Muscle layer of colon (tissue), 2 donors: ENCODE data around the gene SPTBN5.

Experiments used
- H3K27ac ChIP-seq: one replicate; pipeline ENCODE4 v1.7.0; 2013; ENCODE audit warnings: low read depth, mild to moderate bottlenecking, low read length, moderate library complexity
- H3K27me3 ChIP-seq, 2 donors: one replicate each; pipeline ENCODE4 v1.7.0; 2013; ENCODE audit warnings: low read length in 2 of 2, mild to moderate bottlenecking in 2 of 2; ENCODE audit not compliant: insufficient read depth in 2 of 2, control insufficient read depth in 1 of 2
- H3K36me3 ChIP-seq: one replicate; pipeline ENCODE4 v1.7.0; 2013; ENCODE audit warnings: mild to moderate bottlenecking, low read length; ENCODE audit not compliant: insufficient read depth
- H3K4me1 ChIP-seq: one replicate; pipeline ENCODE4 v1.7.0; 2013; ENCODE audit warnings: mild to moderate bottlenecking, low read length; ENCODE audit not compliant: insufficient read depth
- H3K4me3 ChIP-seq, 2 donors: one replicate each; pipeline ENCODE4 v1.7.0; 2013; ENCODE audit warnings: low read length in 2 of 2, low read depth in 1 of 2, mild to moderate bottlenecking in 1 of 2, moderate library complexity in 1 of 2
- H3K9ac ChIP-seq: one replicate; pipeline ENCODE4 v1.7.0; 2013; ENCODE audit warnings: low read length
- H3K9me3 ChIP-seq: one replicate; pipeline ENCODE4 v1.7.0; 2013; ENCODE audit warnings: mild to moderate bottlenecking, low read length
- donor health status: abdominal sarcoma.
- donor health status: Adenocarcinoma of cecum.

Gene SPTBN5

DNA sequence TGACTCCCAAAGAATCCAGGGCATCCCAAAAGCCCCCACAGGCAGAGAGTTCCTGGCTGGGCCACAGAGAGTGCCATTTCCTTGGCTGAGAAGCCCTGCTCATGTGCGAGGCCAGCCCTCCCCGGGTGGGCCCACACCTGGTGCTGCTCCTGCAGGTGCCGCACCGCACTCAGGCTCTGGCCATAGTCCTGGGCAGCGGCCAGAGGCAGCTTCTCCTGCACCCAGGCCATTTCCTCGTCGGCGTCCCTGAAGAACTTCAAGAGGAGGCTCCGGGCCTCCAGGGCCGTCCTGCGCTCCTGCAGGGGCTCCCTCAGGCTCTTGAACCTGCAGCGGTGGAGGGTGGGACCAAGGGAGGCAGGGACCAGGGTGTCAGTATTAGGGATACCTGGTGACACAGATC lies 37.1 kb downstream of the SPTBN5 start:
- H3K27ac ChIP-seq = no peak overlapping the region

GRCh38 chr15:41856262-41856661 lies 37.6 kb downstream of the SPTBN5 start:
- Histone ChIP-seq H3K9me3 (no peaks in the 10 kb centered on the region), H3K4me1 (no peaks in the 10 kb centered on the region), H3K27ac (no peak overlapping the region), H3K9ac (no peak overlapping the region), H3K36me3 (no peaks in the 10 kb centered on the region), H3K27me3 (peaks cover 0 to 41% of the 10 kb centered on the region in 2 donors), H3K4me3 (no peak overlapping the region)

More for the DNA sequence above, 37.1 kb downstream of the SPTBN5 start:
- H3K36me3 ChIP-seq = no peaks in the 10 kb centered on the region
- H3K27me3 ChIP-seq = peaks cover 0 to 38% of the 10 kb centered on the region in 2 donors
- H3K9ac ChIP-seq = no peak overlapping the region
- no peaks in the 10 kb centered on the region for H3K4me1 ChIP-seq
- H3K9me3 ChIP-seq = no peaks in the 10 kb centered on the region
- no peak overlapping the region for H3K4me3 ChIP-seq

DNA sequence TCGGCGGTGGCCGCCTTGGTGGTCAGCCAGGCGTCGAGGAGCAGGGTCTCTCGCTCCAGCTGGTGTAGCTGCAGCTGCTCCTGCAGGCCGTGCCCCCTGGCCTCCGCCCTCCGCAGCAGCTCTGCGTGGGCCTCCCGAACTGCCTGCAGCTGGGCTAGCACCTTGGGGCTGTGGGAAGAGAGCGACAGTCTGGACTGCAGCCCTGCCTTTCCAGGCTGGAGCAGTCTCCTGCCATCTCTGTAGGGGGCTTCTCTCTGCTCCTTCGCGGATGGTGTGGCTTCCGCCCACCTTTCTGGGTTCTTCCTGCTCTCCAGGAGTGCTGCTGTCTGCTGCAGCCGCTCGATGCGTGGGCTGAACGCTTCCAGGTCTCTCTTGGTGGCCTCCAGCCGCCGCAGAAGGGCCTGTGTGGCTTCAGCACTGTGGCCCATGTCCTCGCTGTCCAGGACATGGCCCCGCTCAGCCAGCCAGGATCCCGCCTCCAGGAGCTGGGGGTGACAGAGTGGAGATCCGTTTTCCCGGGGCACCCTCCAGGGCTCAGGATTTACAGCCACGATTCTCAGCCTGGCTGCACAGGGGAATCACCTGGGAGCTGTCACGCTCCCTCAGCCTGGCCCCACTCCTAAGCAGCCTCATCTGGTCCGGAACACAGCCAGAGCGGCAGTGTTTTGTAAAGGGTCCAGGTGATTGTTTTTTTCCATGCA lies 38.4 kb downstream of the SPTBN5 start:
- Histone ChIP-seq H3K36me3 (no peaks in the 10 kb centered on the region), H3K9me3 (no peaks in the 10 kb centered on the region), H3K27ac (no peak overlapping the region), H3K4me1 (no peaks in the 10 kb centered on the region), H3K9ac (no peak overlapping the region), H3K27me3 (peaks cover 0 to 41% of the 10 kb centered on the region in 2 donors), H3K4me3 (no peak overlapping the region)

DNA sequence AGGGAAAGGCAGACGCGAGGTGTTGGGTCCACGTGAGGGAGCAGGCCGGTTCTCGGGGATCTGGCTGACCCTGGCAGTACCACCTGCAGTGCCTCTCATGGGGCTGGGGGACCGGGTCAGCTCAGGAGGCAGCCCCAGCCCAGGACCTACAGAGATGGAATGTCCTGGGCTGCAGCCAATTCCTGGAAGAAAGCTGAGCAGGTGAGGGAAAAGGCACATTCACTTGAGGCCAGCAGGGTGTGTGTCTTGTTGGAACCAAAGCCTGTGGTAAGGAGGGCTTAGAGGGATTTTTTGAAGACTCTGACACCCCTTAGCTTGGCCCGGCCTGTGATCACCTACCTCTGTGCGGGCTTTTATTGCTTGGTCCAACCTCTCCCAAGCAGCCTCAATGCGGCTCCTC lies 39.4 kb downstream of the SPTBN5 start:
- H3K36me3 ChIP-seq = no peaks in the 10 kb centered on the region
- no peaks in the 10 kb centered on the region for H3K4me1 ChIP-seq
- no peaks in the 10 kb centered on the region for H3K9me3 ChIP-seq
- H3K4me3 ChIP-seq = no peak overlapping the region
- H3K27me3 ChIP-seq = peaks cover 0 to 41% of the 10 kb centered on the region in 2 donors
- no peak overlapping the region for H3K27ac ChIP-seq
- H3K9ac ChIP-seq = no peak overlapping the region

- Histone ChIP-seq H3K27ac (no peak overlapping the region), H3K4me1 (no peaks in the 10 kb centered on the region), H3K9me3 (no peaks in the 10 kb centered on the region), H3K36me3 (no peaks in the 10 kb centered on the region), H3K27me3 (peaks cover 0 to 41% of the 10 kb centered on the region in 2 donors), H3K9ac (no peak overlapping the region), H3K4me3 (no peak overlapping the region)
Observed at GRCh38 chr15:41853831-41854230, 40.0 kb downstream of the SPTBN5 start.

DNA sequence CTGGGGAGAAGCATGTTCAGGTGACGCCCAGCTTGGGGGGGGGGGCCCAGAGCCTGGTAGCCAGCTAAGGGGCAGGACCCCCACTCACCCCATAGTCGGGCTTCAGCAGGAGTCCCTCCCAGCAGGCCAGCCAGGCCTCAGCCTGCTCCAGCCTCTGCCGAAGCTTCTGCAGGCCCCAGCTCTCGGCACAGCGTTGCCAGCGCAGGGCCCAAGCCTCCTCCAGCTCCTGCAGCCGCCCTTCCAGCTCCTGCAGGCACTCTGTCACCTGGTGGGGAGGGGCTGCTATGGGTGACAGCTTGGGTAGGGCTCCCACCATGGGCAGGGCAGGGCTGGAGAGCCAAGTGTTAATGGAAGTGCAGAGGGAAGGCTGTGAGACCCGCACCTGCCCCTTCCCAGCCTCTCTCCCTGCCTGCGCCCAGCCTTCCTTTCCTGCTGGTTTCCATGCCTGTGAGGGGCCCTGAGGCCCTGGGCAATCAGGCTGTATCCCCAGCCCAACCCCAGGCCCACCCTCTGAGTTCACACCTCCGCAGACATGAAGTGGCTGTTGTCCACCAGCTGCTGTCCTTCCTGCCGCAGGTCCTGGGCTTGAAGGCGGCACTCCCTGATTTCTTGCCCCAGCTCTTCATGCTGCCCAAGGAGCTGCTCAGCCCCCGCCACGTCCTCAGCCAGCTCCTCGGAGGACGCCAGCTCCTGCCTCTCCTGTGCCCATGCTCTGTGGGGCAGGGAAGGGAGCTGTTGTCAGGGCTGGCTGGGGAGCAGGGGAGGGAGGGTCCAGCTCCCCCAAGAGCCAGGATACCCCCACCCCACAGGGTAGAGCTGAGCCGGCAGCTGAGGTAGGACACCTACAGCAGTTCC lies 40.9 kb downstream of the SPTBN5 start:
- H3K36me3 ChIP-seq = peaks cover 4% of the 10 kb centered on the region
- peaks cover 0 to 41% of the 10 kb centered on the region in 2 donors for H3K27me3 ChIP-seq
- H3K4me1 ChIP-seq = no peaks in the 10 kb centered on the region
- H3K4me3 ChIP-seq = no peak overlapping the region
- H3K9me3 ChIP-seq = no peaks in the 10 kb centered on the region
- H3K9ac ChIP-seq = no peak overlapping the region
- no peak overlapping the region for H3K27ac ChIP-seq

GRCh38 chr15:41851755-41852370 lies 42.0 kb downstream of the SPTBN5 start:
- H3K9me3 ChIP-seq = no peaks in the 10 kb centered on the region
- peaks cover 12% of the 10 kb centered on the region for H3K36me3 ChIP-seq
- no peak overlapping the region for H3K27ac ChIP-seq
- H3K27me3 ChIP-seq = peaks cover 0 to 41% of the 10 kb centered on the region in 2 donors
- H3K4me3 ChIP-seq = no peak overlapping the region
- no peaks in the 10 kb centered on the region for H3K4me1 ChIP-seq
- no peak overlapping the region for H3K9ac ChIP-seq

DNA sequence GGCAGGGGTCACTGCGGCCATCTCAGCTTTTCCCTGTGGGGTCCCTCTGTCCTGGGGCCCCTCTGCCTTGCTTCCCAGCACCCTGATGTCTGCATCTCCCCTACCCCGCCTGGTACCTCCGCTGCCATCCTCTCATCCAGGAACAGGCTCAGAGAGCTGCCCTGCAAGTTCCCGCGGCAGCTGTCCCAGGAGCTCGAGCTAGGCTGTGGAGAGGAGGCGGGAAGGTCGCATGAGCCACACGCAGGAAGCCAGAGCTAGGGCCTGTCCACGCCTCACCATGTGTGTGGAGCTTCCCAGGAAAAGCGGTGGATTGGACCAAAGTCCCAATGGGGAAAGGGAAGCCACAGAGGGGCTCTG lies 42.7 kb downstream of the SPTBN5 start:
- H3K9me3 ChIP-seq = no peaks in the 10 kb centered on the region
- H3K27ac ChIP-seq = no peak overlapping the region
- no peak overlapping the region for H3K4me3 ChIP-seq
- H3K27me3 ChIP-seq = peaks cover 0 to 41% of the 10 kb centered on the region in 2 donors
- no peak overlapping the region for H3K9ac ChIP-seq
- no peaks in the 10 kb centered on the region for H3K4me1 ChIP-seq
- peaks cover 19% of the 10 kb centered on the region for H3K36me3 ChIP-seq

- Histone ChIP-seq H3K4me1 (no peaks in the 10 kb centered on the region), H3K27ac (no peak overlapping the region), H3K9ac (no peak overlapping the region), H3K9me3 (no peaks in the 10 kb centered on the region), H3K4me3 (no peak overlapping the region), H3K27me3 (peaks cover 0 to 41% of the 10 kb centered on the region in 2 donors), H3K36me3 (peaks cover 19% of the 10 kb centered on the region)
Observed at GRCh38 chr15:41850482-41851166, 43.2 kb downstream of the SPTBN5 start.

- Histone ChIP-seq H3K36me3 (peaks cover 19% of the 10 kb centered on the region), H3K9me3 (no peaks in the 10 kb centered on the region), H3K4me1 (no peaks in the 10 kb centered on the region), H3K9ac (no peak overlapping the region), H3K27me3 (peaks cover 0 to 33% of the 10 kb centered on the region in 2 donors), H3K4me3 (no peak overlapping the region), H3K27ac (no peak overlapping the region)
Observed at GRCh38 chr15:41849861-41850260, 44.0 kb downstream of the SPTBN5 start.

DNA sequence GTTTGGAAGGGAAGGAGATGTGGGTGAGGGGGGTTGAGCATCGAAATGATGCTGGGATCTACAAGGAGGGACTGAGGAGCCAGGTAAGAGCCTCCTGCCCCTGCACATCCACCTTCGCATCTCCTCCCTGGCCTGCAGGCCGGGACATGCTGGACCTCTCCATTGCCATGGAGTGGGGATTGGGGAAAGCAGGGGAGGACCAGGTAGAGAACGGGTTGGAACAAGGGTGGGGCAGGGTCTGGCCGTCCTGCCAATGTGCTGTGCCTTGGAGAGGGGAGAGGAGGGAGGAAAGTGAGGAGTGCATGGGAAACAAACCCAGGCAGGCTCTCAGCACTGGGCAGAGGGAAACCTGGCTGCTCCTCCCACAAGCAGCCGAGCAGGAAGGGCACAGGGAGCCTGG lies 44.6 kb downstream of the SPTBN5 start:
- H3K4me3 ChIP-seq = no peak overlapping the region
- no peak overlapping the region for H3K27ac ChIP-seq
- H3K9me3 ChIP-seq = no peaks in the 10 kb centered on the region
- H3K4me1 ChIP-seq = no peaks in the 10 kb centered on the region
- H3K36me3 ChIP-seq = peaks cover 24% of the 10 kb centered on the region
- H3K9ac ChIP-seq = no peak overlapping the region
- H3K27me3 ChIP-seq = peaks cover 0 to 28% of the 10 kb centered on the region in 2 donors
